HepG2 (cell line): ENCODE results near the gene COMT. TPM values are rescaled to one million over a fixed set of nuclear protein-coding genes. Genes with fewer than 3 reads are reported as not detected.

Experiments used
- AGO2 ChIP-seq: fragments of 200-400 bp; formaldehyde crosslinking; optimal IDR thresholded peaks from 2 replicates; pipeline ENCODE3; 2017; ENCODE audit warnings: mild to moderate bottlenecking, low read depth, low read length, moderate library complexity
- ARNT ChIP-seq: fragments of 450-650 bp; IDR thresholded peaks from 2 replicates; pipeline ENCODE4 v1.6.1; 2017
- BCL6 ChIP-seq: IDR thresholded peaks from 2 replicates; pipeline ENCODE4 v1.6.1; 2016; ENCODE audit warnings: missing genetic modification reagents, missing compliant biosample characterization
- CCDC6 ChIP-seq: sonication (generic); formaldehyde crosslinking; IDR thresholded peaks from 2 replicates; pipeline ENCODE4 v1.8.1; 2022; ENCODE audit warnings: mild to moderate bottlenecking, missing genetic modification reagents, moderate library complexity
- DNMT3B ChIP-seq: conservative IDR thresholded peaks from 2 replicates; pipeline ENCODE4 v1.6.1; 2016; ENCODE audit warnings: missing biosample characterization, control low read depth
- GATA4 ChIP-seq: sonication (generic); IDR thresholded peaks from 2 replicates; pipeline ENCODE4 v1.6.1; 2016; ENCODE audit warnings: antibody characterized with exemption, low read depth, borderline replicate concordance
- GLMP ChIP-seq: sonication (generic); formaldehyde crosslinking; IDR thresholded peaks from 2 replicates; pipeline ENCODE4 v1.9.0; 2021; ENCODE audit warnings: missing genetic modification reagents, mild to moderate bottlenecking, borderline replicate concordance
- HOMEZ ChIP-seq: IDR thresholded peaks from 2 replicates; pipeline ENCODE4 v1.6.1; 2016; ENCODE audit warnings: low read depth
- LBX2 ChIP-seq: sonication (generic); formaldehyde crosslinking; IDR thresholded peaks from 2 replicates; pipeline ENCODE4 v1.5.0; 2020; ENCODE audit warnings: missing genetic modification reagents, mild to moderate bottlenecking, borderline replicate concordance
- MIER2 ChIP-seq: IDR thresholded peaks from 2 replicates; pipeline ENCODE4 v1.6.1; 2016; ENCODE audit warnings: missing biosample characterization, missing genetic modification reagents
- TERF1 ChIP-seq: sonication (generic); formaldehyde crosslinking; IDR thresholded peaks from 2 replicates; pipeline ENCODE4 v1.8.0; 2022; ENCODE audit warnings: mild to moderate bottlenecking, missing genetic modification reagents, moderate library complexity
- ZBTB42 ChIP-seq: sonication (generic); formaldehyde crosslinking; IDR thresholded peaks from 2 replicates; pipeline ENCODE4 v1.5.0; 2020; ENCODE audit warnings: mild to moderate bottlenecking, missing genetic modification reagents
- ZNF280D ChIP-seq: sonication (generic); formaldehyde crosslinking; IDR thresholded peaks from 2 replicates; pipeline ENCODE4 v1.5.1; 2020; ENCODE audit warnings: mild to moderate bottlenecking, missing genetic modification reagents
- ZNF414 ChIP-seq: sonication (generic); formaldehyde crosslinking; IDR thresholded peaks from 2 replicates; pipeline ENCODE4 v1.5.0; 2020; ENCODE audit warnings: missing genetic modification reagents
- ZNF512B ChIP-seq: sonication (generic); formaldehyde crosslinking; IDR thresholded peaks from 2 replicates; pipeline ENCODE4 v1.5.1; 2020; ENCODE audit warnings: missing genetic modification reagents, mild to moderate bottlenecking, borderline replicate concordance
- ZSCAN12 ChIP-seq: sonication (generic); formaldehyde crosslinking; IDR thresholded peaks from 2 replicates; pipeline ENCODE4 v1.9.0; 2021; ENCODE audit warnings: mild to moderate bottlenecking, missing genetic modification reagents
- ZSCAN30 ChIP-seq: sonication (generic); formaldehyde crosslinking; IDR thresholded peaks from 2 replicates; pipeline ENCODE4 v1.5.0; 2020; ENCODE audit warnings: mild to moderate bottlenecking, missing genetic modification reagents
- polyA plus RNA-seq, 8 experiments: library from polyadenylated mRNA; depleted of rRNA in 3 of 8; stranded (reverse) in 7 of 8; unstranded in 1 of 8; fragments of >200 nt; fragmentation: Illumina TruSeq in 4 of 8; extraction: Trizol in 4 of 8; gene quantifications; 2 replicates each; pipeline versions ENCODE4 v1.2.1 to v1.2.3, GENCODE V29; 2011 to 2016; ENCODE audit warnings: low read depth in 4 of 8, missing spikeins in 1 of 8, mixed read lengths in 1 of 8; ENCODE audit not compliant: insufficient read depth in 1 of 8
- total RNA-seq, 5 experiments: library from RNA; depleted of rRNA; stranded (reverse); fragments of >200 nt; fragmentation: Illumina TruSeq; extraction: Trizol; gene quantifications; 2 replicates each; pipeline ENCODE4 v1.2.3, GENCODE V29; 2016; ENCODE audit warnings: low read depth in 1 of 5

Gene COMT
- total and polyA plus RNA-seq, 2 of the 13 experiments (the other 11 are each of a cell fraction or from before 2014, with no cell fraction given): 156 to 162 TPM

GRCh38 chr22:19892257-19892879, 49.2 kb upstream of the COMT start (continued):
- TF ChIP-seq CCDC6 (peak; percentile 96), ARNT (no peak), ZNF414 (CRISPR knock-in tag) (peak; percentile 95), ZBTB42 (CRISPR knock-in tag) (peak; percentile 79; the same call in 1 of the 2 replicates), DNMT3B (CRISPR knock-in tag) (peak; percentile 96), ZSCAN30 (CRISPR knock-in tag) (0 out of 2 replicates have a peak, but pooled peaks have one; percentile 63), MIER2 (CRISPR knock-in tag) (peak; percentile 70), TERF1 (peak; percentile 83; the same call in 1 of the 2 replicates), HOMEZ (peak; percentile 72; the same call in 1 of the 2 replicates), GATA4 (no peak), GLMP (CRISPR knock-in tag) (peak; percentile 80; the same call in 1 of the 2 replicates), LBX2 (peak; percentile 94; the same call in 1 of the 2 replicates), ZNF280D (no peak), ZNF512B (no peak), BCL6 (peak; percentile 80), ZSCAN12 (peak; percentile 99), AGO2 (no peak)
